ENCODE data around the gene ANXA9.

DNA sequence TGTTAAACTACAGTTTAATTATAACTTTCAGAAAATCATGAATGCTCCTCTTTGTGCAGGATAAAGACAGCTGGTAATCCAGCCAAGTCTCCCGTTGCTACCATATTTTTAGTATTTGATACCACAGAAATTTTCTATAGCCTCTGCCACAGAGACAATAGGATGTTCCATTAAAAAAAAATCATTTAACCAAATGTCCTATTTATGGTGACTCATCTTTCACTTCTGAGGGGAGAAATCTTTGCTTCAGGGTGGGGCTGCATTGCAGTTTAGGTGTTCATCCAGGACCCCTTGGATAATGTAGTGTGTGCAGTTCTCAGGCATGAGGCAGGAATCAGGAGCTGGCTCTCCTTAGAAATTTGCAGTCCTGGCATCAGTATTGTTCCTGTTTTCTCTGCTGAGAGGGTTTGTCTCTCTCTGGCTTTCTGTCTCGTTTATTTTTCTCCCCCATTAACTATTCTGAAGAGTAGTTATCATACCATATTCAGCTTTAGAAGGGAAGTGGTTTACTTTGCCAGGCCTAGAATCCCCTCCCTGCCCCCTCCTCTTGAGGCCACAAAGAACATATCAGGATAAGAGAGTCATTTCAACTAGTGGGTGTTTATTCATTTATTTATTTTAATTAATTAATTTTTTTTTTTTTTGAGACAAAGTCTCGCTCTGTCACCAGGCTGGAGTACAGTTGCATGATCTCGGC is 29.2 kb downstream of the ANXA9 start:
- TF ChIP-seq, protein P1, sequence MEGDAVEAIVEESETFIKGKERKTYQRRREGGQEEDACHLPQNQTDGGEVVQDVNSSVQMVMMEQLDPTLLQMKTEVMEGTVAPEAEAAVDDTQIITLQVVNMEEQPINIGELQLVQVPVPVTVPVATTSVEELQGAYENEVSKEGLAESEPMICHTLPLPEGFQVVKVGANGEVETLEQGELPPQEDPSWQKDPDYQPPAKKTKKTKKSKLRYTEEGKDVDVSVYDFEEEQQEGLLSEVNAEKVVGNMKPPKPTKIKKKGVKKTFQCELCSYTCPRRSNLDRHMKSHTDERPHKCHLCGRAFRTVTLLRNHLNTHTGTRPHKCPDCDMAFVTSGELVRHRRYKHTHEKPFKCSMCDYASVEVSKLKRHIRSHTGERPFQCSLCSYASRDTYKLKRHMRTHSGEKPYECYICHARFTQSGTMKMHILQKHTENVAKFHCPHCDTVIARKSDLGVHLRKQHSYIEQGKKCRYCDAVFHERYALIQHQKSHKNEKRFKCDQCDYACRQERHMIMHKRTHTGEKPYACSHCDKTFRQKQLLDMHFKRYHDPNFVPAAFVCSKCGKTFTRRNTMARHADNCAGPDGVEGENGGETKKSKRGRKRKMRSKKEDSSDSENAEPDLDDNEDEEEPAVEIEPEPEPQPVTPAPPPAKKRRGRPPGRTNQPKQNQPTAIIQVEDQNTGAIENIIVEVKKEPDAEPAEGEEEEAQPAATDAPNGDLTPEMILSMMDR (IDR thresholded peaks at IDR 0.05): no peak
- TF ChIP-seq POLR2A (IDR thresholded peaks at IDR 0.05): no peak
